ENCODE data around the gene VSTM4. TPM values are rescaled to one million over a fixed set of nuclear protein-coding genes. Genes with fewer than 3 reads are reported as not detected.

VSTM4 gene
- total RNA-seq, 1 donor = 4.7 TPM

DNA sequence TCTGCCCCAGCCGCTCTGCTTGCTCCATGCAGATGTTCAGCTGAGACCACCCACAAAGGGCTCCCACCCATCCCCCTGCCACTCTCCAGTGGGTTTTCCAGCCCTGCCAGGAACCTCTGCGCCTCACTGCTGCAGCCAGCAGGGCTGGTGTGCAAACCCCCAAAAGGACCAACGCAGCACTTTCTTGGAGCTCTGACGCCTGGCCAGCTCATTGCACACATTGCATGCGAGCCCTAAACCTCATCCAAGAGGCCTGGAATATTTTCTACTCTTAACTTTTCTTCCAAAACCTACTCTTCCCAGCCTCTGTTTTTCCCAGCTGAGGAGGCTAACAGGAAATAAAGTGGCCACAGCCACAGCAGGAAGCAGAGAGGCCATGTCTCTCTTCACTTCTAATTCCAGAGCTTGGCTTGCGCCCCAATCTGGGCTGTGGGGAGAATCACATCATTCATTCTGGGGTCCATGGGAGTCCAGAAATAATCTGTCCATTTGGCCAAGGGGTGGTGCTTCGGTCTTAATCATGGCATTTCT is 23.1 kb upstream of the VSTM4 start:
- DNase-seq (ENCODE audit: low read depth) = peak; percentile 37
- no peak overlapping the region for H3K4me3 ChIP-seq (ENCODE audit: low read depth, low read length)
- TF ChIP-seq CTCF (IDR thresholded peaks at IDR 0.05; ENCODE audit: insufficient read depth, low read depth, low read length) = no peak

GRCh38 chr10:49136525-49136924 is 21.2 kb upstream of the VSTM4 start:
- no peak overlapping the region for H3K4me3 ChIP-seq (ENCODE audit: low read depth, low read length)
- no peak for TF ChIP-seq CTCF (IDR thresholded peaks at IDR 0.05; ENCODE audit: insufficient read depth, low read depth, low read length)
- no peak for DNase-seq (ENCODE audit: low read depth)

DNA sequence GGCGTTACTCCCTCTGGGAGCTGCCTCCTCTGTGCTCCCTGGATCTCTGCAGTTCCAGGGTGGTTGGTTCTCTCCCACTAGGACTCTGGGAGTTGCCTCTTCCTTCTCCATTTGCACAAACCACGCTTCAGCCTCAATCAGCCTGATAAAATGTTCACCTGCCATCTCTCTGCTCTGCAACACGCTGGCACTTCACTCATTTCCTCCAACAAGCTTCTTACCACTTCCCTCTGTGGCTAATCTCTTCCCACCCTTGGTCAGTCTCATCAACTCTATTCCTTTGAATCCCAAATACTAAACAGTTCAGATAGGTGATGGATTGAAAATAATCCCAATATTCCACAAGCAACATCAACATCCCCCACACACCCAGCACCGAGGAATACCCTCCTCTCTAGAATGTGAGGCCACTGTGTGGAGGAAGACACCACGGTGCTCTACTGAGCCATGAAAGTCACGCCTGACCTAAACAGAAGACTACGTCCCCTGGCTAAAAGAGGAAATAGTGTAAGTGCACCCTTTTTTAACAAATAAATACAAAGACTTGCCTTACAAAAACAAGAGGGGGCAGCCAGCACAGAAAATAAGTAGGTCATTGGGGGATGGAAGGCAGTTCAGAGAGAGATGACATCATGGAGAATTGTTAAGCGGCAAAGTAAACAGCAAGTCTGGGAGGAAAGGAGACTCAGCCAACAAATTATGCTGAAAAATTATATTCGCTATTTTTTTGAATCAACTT is 20.4 kb upstream of the VSTM4 start:
- no peak for TF ChIP-seq CTCF (IDR thresholded peaks at IDR 0.05; ENCODE audit: insufficient read depth, low read depth, low read length)
- DNase-seq (ENCODE audit: low read depth) = no peak
- no peak overlapping the region for H3K4me3 ChIP-seq (ENCODE audit: low read depth, low read length)

DNA sequence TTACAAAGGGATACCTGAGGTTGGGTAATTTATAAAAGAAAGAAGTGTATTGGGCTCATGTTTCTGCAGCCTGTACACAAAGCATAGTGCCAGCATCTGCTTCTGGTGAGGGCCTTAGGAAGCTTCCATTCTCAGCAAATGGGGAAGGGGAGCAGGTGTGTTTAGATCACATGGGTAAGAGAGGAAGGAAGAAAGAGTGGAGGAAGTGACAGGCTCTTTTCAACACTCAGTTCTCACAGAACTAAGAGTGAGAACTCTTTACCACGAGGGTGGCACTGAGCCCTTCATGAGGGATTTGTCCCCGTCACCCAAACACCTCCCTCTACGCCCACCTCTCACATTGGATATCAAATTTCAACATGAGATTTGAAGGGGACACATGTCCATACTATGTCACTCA is 19.0 kb upstream of the VSTM4 start:
- no peak for TF ChIP-seq CTCF (IDR thresholded peaks at IDR 0.05; ENCODE audit: insufficient read depth, low read depth, low read length)
- DNase-seq (ENCODE audit: low read depth) = no peak

DNA sequence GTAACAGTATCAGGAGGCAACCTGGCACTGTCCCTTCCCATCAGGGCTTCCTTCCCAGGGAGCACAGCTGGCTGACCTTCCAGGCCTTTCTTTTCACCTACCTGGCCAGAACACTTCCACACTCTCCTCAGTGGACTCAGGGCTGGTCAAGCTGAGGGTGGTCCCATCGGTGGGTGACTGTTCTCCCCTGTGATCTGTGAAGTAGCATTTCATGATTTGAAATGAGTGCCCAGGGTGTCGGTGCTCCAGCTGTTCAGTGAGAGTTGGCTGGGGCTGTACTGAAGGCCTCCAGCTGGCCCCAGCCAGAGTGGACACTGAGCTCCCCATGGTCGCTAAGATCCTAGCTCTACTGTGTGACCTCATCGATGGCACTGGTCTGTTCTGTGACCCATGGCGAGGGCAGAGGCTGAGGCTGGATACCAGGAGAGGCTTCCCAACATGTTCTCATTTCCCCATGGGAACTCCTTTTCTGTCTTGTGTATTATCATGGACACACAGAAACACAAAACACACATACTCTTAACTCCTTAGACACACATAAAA is 18.5 kb upstream of the VSTM4 start, which contains the start of gene FAM170B:
Gene FAM170B (minus strand): TSS at position 316 of the 543 bp plus-strand sequence. CDS start 103 bp downstream, at position 213.
- H3K4me3 ChIP-seq (ENCODE audit: low read depth, low read length) = no peak within 1 kb of the TSS
- TF ChIP-seq CTCF (IDR thresholded peaks at IDR 0.05; ENCODE audit: insufficient read depth, low read depth, low read length) = no peak
- DNase-seq (ENCODE audit: low read depth) = no peak

More for the DNA sequence above, 19.0 kb upstream of the VSTM4 start:
- H3K4me3 ChIP-seq (ENCODE audit: low read depth, low read length) = no peak overlapping the region

- no peak for TF ChIP-seq CTCF (IDR thresholded peaks at IDR 0.05; ENCODE audit: insufficient read depth, low read depth, low read length)
- H3K4me3 ChIP-seq (ENCODE audit: low read depth, low read length) = no peak overlapping the region
- no peak for DNase-seq (ENCODE audit: low read depth)
Measured at GRCh38 chr10:49132362-49132737, 17.0 kb upstream of the VSTM4 start.

All from fibroblast of villous mesenchyme (primary cell).